Chondrocyte (in vitro differentiated cells): ENCODE measurements around the gene HLCS. TPM values are rescaled to one million over a fixed set of nuclear protein-coding genes. Genes with fewer than 3 reads are reported as not detected.
"Not testable (repeated sequence)": the region's sequence is repeated elsewhere in the genome, so short reads cannot be mapped to it uniquely, and the experiment has no call there.

Experiments used
- DNase-seq: peaks from one replicate; pipeline ENCODE4 v3.0.0; 2021; ENCODE audit warnings: mixed read lengths, low spot score
- H3K27ac Mint-ChIP-seq: one replicate; pipeline ENCODE4 v1.8.0; 2021; ENCODE audit warnings: mild to moderate bottlenecking, moderate library complexity, mixed read lengths; ENCODE audit not compliant: unreplicated experiment
- H3K27me3 Mint-ChIP-seq: 2 replicates; pipeline ENCODE4 v1.8.0; 2021; ENCODE audit warnings: low read depth, mixed read lengths
- H3K36me3 Mint-ChIP-seq: 2 replicates; pipeline ENCODE4 v1.8.0; 2021; ENCODE audit warnings: low read depth, mixed read lengths
- H3K4me1 Mint-ChIP-seq: 2 replicates; pipeline ENCODE4 v1.8.0; 2021; ENCODE audit warnings: low read depth, mild to moderate bottlenecking, mixed read lengths
- H3K4me3 Mint-ChIP-seq: one replicate; pipeline ENCODE4 v1.8.0; 2021; ENCODE audit warnings: mild to moderate bottlenecking, moderate library complexity, mixed read lengths; ENCODE audit not compliant: unreplicated experiment
- H3K9me3 Mint-ChIP-seq: 2 replicates; pipeline ENCODE4 v1.8.0; 2021; ENCODE audit warnings: low read depth, mixed read lengths
- CTCF ChIP-seq: fragments of 200-600 bp; sonication (generic); IDR thresholded peaks from 2 replicates; pipeline ENCODE4 v1.5.0; 2021; ENCODE audit warnings: antibody characterized with exemption, mild to moderate bottlenecking, moderate library complexity
- total RNA-seq: library from RNA; stranded (reverse); gene quantifications from 3 replicates; pipeline ENCODE4 v1.2.1, GENCODE V29; 2021

Gene HLCS
- total RNA-seq, 1 donor from 2014 or later, result 30.4 TPM

GRCh38 chr21:36994501-36995158 is 28.2 kb upstream of the HLCS start:
- TF ChIP-seq CTCF, result no peak
- H3K9me3 Mint-ChIP-seq, result no peaks in the 10 kb centered on the region
- H3K4me1 Mint-ChIP-seq, result peaks cover 4% of the 10 kb centered on the region
- no peaks in the 10 kb centered on the region for H3K27me3 Mint-ChIP-seq
- no peak overlapping the region for H3K4me3 Mint-ChIP-seq
- no peak for DNase-seq
- H3K27ac Mint-ChIP-seq, result no peak overlapping the region
- no peaks in the 10 kb centered on the region for H3K36me3 Mint-ChIP-seq

GRCh38 chr21:36992671-36993070 is 26.2 kb upstream of the HLCS start:
- no peaks in the 10 kb centered on the region for H3K9me3 Mint-ChIP-seq
- no peak overlapping the region for H3K4me3 Mint-ChIP-seq
- no peak for TF ChIP-seq CTCF

GRCh38 chr21:36990508-36991205 is 24.2 kb upstream of the HLCS start:
- Mint-ChIP-seq H3K9me3 (no peaks in the 10 kb centered on the region), H3K27me3 (no peaks in the 10 kb centered on the region), H3K27ac (peak overlapping the region; percentile 88), H3K4me3 (peak overlapping the region; percentile 72), H3K4me1 (peaks cover 7% of the 10 kb centered on the region), H3K36me3 (no peaks in the 10 kb centered on the region)
- no peak for DNase-seq
- TF ChIP-seq CTCF, result no peak

More at GRCh38 chr21:36992671-36993070, 26.2 kb upstream of the HLCS start:
- Mint-ChIP-seq H3K27ac (no peak overlapping the region), H3K27me3 (no peaks in the 10 kb centered on the region), H3K4me1 (peaks cover 7% of the 10 kb centered on the region), H3K36me3 (no peaks in the 10 kb centered on the region)
- DNase-seq, result no peak

- H3K27me3 Mint-ChIP-seq, result no peaks in the 10 kb centered on the region
- no peaks in the 10 kb centered on the region for H3K36me3 Mint-ChIP-seq
- TF ChIP-seq CTCF, result peak; percentile 95
- peaks cover 7% of the 10 kb centered on the region for H3K4me1 Mint-ChIP-seq
- peak overlapping the region; percentile 79 for H3K4me3 Mint-ChIP-seq
- no peaks in the 10 kb centered on the region for H3K9me3 Mint-ChIP-seq
- peak overlapping the region; percentile 90 for H3K27ac Mint-ChIP-seq
- no peak for DNase-seq
These were observed 23.4 kb upstream of the HLCS start for GRCh38 chr21:36989699-36990507.

GRCh38 chr21:36989199-36989698 is 22.8 kb upstream of the HLCS start:
- H3K4me1 Mint-ChIP-seq, DNase-seq, H3K36me3 Mint-ChIP-seq, H3K9me3 Mint-ChIP-seq, H3K27me3 Mint-ChIP-seq: not testable (repeated sequence)
- H3K27ac Mint-ChIP-seq, result peak overlapping the region; percentile 90
- peak overlapping the region; percentile 79 for H3K4me3 Mint-ChIP-seq
